HG02938 (cell line): ENCODE data around the gene AFF4.
"Not testable (repeated sequence)": the region's sequence is repeated elsewhere in the genome, so short reads cannot be mapped to it uniquely, and the experiment has no call there.

Experiments
- ATAC-seq: cut with Tn5 transposase; IDR thresholded peaks from one replicate; pipeline ENCODE4 v1.9.1; 2021; ENCODE audit warnings: mild to moderate bottlenecking, moderate library complexity; ENCODE audit not compliant: unreplicated experiment

AFF4 gene

GRCh38 chr5:132856011-132856410 is 107.4 kb downstream of the AFF4 start:
- ATAC-seq: no peak

DNA sequence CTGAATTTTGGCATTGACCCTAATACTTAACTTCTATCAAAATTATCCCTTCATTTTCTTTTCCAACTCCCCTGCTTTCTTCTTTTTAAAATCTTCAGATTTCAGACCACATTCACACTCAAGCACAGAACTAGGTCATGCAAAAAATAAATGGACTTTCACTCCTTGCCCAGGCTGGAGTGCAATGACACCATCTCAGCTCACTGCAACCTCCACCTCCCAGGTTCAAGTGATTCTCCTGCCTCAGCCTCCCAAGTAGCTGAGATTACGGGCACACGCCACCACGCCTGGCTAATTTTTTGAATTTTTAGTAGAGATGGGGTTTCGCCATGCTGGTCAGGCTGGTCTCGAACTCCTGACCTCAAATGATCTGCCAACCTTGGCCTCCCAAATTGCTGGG is 108.4 kb downstream of the AFF4 start:
- ATAC-seq: not testable (repeated sequence)

- ATAC-seq: no peak
Observed at GRCh38 chr5:132854301-132854700, 109.1 kb downstream of the AFF4 start.

- no peak for ATAC-seq
Observed at GRCh38 chr5:132853790-132854189, 109.6 kb downstream of the AFF4 start.

DNA sequence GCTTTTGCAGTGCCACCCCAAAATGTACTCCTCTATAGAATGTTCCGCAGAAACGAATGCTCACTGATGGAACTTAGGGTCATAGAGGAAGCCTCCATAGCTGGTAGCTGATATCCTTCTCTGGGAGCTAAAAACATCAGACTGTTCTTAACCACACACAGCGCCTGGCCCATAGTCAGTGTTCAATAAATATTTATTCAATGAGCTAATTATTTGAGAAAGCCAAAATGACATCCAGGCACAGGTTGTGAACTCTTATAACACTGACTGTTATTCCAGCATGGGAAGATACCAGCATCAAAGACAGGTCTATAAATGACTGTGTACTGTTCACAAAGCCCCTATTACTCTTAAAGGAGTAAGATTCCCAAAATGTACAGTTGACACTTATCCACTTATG is 110.1 kb downstream of the AFF4 start:
- no peak for ATAC-seq

- no peak for ATAC-seq
Observed at GRCh38 chr5:132850066-132850465, 113.4 kb downstream of the AFF4 start.

DNA sequence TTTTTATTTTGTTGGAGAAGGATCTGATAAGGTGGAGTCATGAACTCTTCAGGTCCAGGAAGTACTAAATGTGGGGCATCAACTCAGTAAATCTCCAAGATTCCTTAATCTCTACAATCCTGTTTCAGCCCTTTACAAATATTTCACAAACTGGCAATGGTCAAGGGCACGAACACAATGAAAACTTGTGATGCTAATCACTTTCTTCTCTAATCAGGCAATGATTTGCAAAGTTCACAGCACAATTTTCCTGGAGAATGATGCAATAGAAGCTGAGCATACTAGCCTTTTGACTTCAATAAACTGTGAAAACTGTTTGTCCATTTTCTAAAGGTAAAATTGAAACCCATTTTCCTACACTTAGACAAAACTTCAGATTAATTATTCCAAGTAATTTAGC is 114.1 kb downstream of the AFF4 start:
- ATAC-seq: no peak

GRCh38 chr5:132848270-132848669 is 115.2 kb downstream of the AFF4 start:
- no peak for ATAC-seq

DNA sequence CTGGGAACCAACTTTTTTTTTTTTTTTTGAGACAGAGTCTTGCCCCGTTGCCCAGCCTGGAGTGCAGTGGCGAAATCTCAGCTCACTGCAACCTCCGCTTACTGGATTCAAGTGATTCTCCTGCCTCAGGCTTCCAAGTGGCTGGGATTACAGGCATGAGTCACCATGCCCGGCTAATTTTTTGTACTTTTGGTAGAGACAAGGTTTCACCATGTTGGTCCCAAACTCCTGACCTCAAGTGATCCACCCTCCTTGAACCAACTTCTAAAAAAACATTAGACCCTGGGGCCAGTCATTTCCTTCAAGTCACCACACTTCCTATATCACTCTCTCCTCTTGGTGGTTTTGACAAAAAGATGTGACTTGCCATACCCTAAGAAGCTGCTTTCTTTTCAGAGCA is 122.1 kb downstream of the AFF4 start:
- ATAC-seq: no peak

DNA sequence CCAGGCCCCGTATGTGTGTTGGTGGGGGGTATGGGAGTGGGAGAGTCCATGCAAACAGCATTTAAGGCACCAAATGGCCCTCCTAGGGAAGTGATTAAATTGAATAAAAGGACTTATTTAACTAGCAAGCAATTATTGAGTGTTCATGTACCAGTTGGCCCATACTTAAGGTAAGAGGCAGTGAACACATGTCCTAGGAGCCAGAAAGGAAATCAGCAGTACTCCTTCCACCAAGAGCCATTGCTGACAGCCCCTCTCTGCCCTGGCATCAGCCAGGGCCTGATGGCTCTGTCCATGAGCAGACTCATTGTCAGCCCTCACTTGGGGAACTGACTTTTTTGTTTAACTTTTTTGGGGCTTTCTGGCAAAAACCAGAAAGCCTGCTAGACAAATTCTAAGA is 122.5 kb downstream of the AFF4 start:
- no peak for ATAC-seq

GRCh38 chr5:132840313-132840712 is 123.1 kb downstream of the AFF4 start:
- ATAC-seq: no peak

- no peak for ATAC-seq
Observed at GRCh38 chr5:132839426-132840301, 123.8 kb downstream of the AFF4 start.

GRCh38 chr5:132838516-132839282 is 124.7 kb downstream of the AFF4 start:
- no peak for ATAC-seq

- no peak for ATAC-seq
Observed at GRCh38 chr5:132837868-132838267, 125.6 kb downstream of the AFF4 start.

DNA sequence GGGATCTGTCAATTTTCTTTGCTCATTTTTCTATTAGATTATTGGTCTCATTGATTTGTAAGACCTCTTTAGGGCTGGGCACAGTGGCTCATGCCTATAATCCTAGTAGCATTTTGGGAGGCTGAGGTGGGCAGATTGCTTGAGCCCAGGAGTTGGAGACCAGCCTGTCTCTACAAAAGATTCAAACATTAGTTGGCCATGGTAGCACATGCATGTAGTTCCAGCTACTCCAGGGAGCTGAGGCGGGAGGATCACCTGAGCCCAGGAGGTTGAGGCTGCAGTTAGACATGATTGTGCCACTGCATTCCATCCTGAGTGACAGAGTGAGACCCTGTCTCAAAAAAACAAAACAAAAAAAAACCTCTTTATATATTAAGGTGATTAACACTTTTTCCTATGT is 126.6 kb downstream of the AFF4 start:
- ATAC-seq: no peak

GRCh38 chr5:132834057-132834456 is 129.4 kb downstream of the AFF4 start:
- no peak for ATAC-seq

DNA sequence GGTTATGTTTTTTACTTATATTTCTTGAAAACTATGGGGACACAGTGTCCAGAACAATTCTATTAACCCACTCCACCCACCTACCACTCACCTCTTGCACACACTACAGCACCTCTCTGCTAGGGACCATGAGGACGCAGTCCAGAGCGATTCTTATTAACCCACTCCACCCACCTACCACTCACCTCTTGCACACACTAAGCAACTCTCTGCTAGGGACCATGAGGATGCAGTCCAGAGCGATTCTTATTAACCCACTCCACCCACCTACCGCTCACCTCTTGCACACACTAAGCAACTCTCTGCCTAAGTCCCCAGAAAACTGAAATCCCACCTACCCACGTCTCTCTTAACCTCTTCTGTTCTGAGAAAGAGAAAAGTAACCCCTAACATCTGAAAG is 130.8 kb downstream of the AFF4 start:
- ATAC-seq: no peak

DNA sequence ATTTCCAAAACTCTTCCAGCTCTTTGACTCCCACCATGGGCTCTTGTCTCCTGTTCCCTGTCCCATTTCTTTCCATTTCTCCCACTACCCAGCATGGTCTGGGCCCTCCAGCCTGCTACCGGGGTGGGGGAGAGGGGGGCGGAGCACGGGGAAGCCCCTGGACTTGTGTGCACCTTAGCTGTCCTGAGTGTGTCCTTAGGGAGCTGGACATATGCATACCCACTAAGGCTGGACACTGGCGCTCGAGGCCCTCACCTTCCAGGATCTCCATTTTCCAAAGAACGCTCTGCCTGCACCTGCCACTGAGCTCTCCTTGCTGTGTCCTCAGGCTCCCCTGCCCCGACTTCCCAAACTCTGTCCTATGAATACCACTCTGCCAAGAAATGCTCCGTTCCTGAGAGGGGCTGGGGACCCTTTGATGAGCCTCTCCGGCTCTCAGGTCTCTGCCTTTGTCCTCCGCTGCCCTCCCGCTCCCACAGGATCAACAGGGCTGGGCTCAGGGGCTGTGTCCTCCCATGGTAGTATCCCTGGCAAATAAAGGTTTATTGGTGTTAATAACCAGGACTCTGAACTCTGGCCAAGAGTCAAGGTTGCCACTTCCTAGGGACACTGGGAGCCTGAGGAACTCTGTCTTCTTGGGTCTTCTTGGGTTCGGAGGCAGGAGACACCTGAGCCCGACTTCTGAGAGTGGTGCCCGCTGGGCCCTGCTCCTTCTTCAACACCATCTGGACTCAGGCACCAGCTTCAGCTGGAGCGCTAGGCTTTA is 132.2 kb downstream of the AFF4 start:
- ATAC-seq: no peak

DNA sequence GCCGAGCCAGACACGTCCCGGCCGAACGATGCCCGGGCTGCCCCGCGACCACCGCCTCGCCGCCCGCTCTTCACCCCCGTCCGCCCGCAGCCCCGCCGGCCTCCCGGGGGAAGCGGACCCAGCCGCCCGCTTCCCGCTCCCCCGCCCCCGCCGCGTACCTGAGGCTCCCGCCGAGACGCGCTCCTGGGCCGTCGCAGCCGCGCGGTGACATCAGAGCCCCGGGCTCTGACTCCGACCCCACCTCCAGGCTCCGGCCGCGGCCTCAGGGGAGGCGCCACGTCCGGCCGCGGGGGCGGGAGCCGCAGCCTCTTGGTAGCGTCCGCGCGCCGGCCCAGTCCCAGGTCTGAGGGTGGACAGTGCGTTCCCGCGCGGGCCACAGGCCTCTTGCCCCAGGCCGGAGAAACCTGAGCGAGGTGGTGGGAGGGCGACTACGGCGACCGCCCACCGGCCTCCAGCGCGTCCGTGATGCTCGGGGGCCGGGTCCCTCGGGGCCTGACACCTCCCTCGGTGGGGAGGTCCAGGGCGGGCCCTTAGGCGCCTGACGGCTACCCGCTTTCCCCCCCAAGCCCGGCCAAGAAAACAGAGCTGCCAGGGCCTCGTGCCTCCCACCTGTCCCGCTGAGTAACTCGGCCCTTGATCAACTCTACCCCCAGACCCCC is 132.9 kb downstream of the AFF4 start, which contains the start of gene SHROOM1:
Gene SHROOM1 (minus strand): TSS at position 212 of the 659 bp plus-strand sequence. CDS start 4,507 bp downstream, outside the sequence.
- peak; percentile 58 for ATAC-seq

DNA sequence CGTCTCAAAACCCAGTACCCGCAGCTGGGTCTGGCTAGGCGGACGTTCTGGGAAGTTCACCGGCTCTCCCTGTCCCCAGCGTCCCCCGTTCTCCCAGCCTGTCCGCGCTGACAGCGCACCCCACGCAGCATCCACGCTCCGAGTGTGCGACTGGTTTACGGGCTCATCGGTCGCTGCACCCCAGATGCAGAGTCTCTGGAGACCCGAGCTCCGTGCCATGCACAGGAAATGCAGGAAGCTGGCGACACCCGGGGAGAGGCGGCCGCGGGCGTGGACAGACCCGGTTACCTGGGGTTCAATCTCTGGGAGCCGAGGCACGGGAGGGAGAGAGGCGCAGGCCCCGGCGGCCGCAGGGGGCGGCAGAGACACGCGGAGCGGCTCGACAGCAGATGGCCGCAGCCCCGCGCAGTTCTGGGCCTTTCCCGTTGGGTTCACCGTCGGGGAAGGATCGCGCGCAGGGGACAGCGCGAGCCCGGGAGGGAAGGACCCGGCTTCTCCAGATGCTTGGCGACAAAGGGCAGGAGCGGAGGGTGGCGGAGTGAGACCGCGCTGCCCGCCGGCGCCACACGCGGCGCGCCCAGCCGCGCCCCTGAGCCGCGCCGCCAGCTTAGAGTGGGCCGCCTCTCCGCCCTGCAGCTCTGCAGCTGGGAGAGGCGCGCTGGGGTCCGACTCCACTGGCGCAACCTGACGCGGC is 133.5 kb downstream of the AFF4 start:
- peak; percentile 76 for ATAC-seq
